GM12878 (cell line): ENCODE results near the gene PPM1E. TPM values are rescaled to one million over a fixed set of nuclear protein-coding genes. Genes with fewer than 3 reads are reported as not detected.

Source experiments
- ATAC-seq: fragments of 200-7000 bp; cut with Tn5 transposase; 3 replicates; pipeline ENCODE4 v1.9.1; 2020; ENCODE audit warnings: mild to moderate bottlenecking, moderate library complexity
- BruUV-seq: library from RNA; stranded (reverse); fragments of 400-500 nt; replicated peaks from 2 replicates; lab custom pipeline; 2021; lab: Mats Ljungman, UMichigan
- CTCF ChIA-PET: fragments of 300-600 bp; sonication (Branson Sonifier 250); formaldehyde crosslinking; extraction: SDS; loops from one replicate; lab custom pipeline; 2021; ENCODE audit warnings: inconsistent platforms; lab: Yijun Ruan, JAX
- POLR2A ChIA-PET: fragments of 350-600 bp; formaldehyde crosslinking; extraction: SDS; loops from one replicate; lab custom pipeline; 2021; ENCODE audit warnings: inconsistent platforms; lab: Charles Lee
- RAD21 ChIA-PET: fragments of 300-600 bp; sonication (Branson Sonifier 250); formaldehyde crosslinking; loops from one replicate; lab custom pipeline; 2023; ENCODE audit warnings: antibody characterized with exemption; ENCODE audit not compliant: unreplicated experiment; lab: Charles Lee
- SMC1A ChIA-PET: fragments of 300-600 bp; sonication (Branson Sonifier 250); formaldehyde crosslinking; loops from one replicate; lab custom pipeline; 2023; ENCODE audit not compliant: unreplicated experiment, uncharacterized antibody; lab: Charles Lee
- DNase-seq: peaks from one replicate; pipeline ENCODE4 v3.0.0-alpha.2; 2011; ENCODE audit warnings: low read depth, low spot score
- FAIRE-seq: peaks from 3 replicates; lab custom pipeline; 2011; peaks lifted over from hg19 to GRCh38; lab: Jason Lieb, UNC
- H2AFZ ChIP-seq: 2 replicates; pipeline ENCODE4 v1.6.0; 2011; ENCODE audit warnings: low read depth, low read length, control low read depth; ENCODE audit not compliant: control insufficient read depth
- H3K27ac ChIP-seq: 2 replicates; pipeline ENCODE4 v1.5.1; 2011; ENCODE audit warnings: control low read depth; ENCODE audit not compliant: control insufficient read depth, insufficient read depth
- H3K27me3 ChIP-seq, 2 experiments: replicated peaks in 1 of 2; 2 replicates each; pipeline versions ENCODE4 v1.6.0 to v1.6.1; 2011; ENCODE audit warnings: low read length in 1 of 2; ENCODE audit not compliant: control insufficient read depth in 2 of 2, insufficient read depth in 2 of 2
- H3K36me3 ChIP-seq, 2 experiments: 2 replicates each; pipeline ENCODE4 v1.5.1; 2011; ENCODE audit warnings: low read length in 1 of 2; ENCODE audit not compliant: control insufficient read depth in 2 of 2, insufficient read depth in 2 of 2
- H3K4me1 ChIP-seq: 2 replicates; pipeline ENCODE4 v1.6.1; 2011; ENCODE audit warnings: mild to moderate bottlenecking, low read length, moderate library complexity, mixed read lengths; ENCODE audit not compliant: control insufficient read depth, insufficient read depth
- H3K4me2 ChIP-seq: 2 replicates; pipeline ENCODE4 v1.6.0; 2011; ENCODE audit warnings: control low read depth; ENCODE audit not compliant: control insufficient read depth, insufficient read depth
- H3K4me3 ChIP-seq: fragments of 200-600 bp; sonication (generic); 2 replicates; pipeline ENCODE4 v1.5.1; 2016
- H3K79me2 ChIP-seq: 2 replicates; pipeline ENCODE4 v1.6.0; 2011; ENCODE audit warnings: low read length; ENCODE audit not compliant: control insufficient read depth, insufficient read depth
- H3K9ac ChIP-seq: 2 replicates; pipeline ENCODE4 v1.8.0; 2011; ENCODE audit warnings: low read length, control low read depth, mixed read lengths; ENCODE audit not compliant: control insufficient read depth, insufficient read depth
- H3K9me3 ChIP-seq: replicated peaks from 3 replicates; pipeline ENCODE4 v1.5.1; 2011; ENCODE audit warnings: mild to moderate bottlenecking, low read length; ENCODE audit not compliant: control insufficient read depth, insufficient read depth
- H4K20me1 ChIP-seq: 2 replicates; pipeline ENCODE4 v1.6.0; 2011; ENCODE audit not compliant: control insufficient read depth, insufficient read depth
- CBX3 ChIP-seq: fragments of 200-600 bp; sonication (generic); IDR thresholded peaks from 2 replicates; pipeline ENCODE4 v1.6.1; 2016; ENCODE audit warnings: low read depth, borderline replicate concordance
- ESRRA ChIP-seq: IDR thresholded peaks from 2 replicates; pipeline ENCODE4 v1.6.1; 2012; ENCODE audit warnings: mild to moderate bottlenecking, low read length, improper control_type of control experiment
- MEF2A ChIP-seq: IDR thresholded peaks from 2 replicates; pipeline ENCODE4 v1.6.1; 2011; ENCODE audit warnings: low read depth, mild to moderate bottlenecking, low read length, moderate library complexity; ENCODE audit not compliant: insufficient read depth
- PAX8 ChIP-seq: fragments of 450-650 bp; IDR thresholded peaks from 2 replicates; pipeline ENCODE4 v1.6.1; 2017; ENCODE audit warnings: mild to moderate bottlenecking, moderate library complexity
- PML ChIP-seq: IDR thresholded peaks from 2 replicates; pipeline ENCODE4 v1.6.1; 2012; ENCODE audit warnings: low read length, inconsistent platforms
- RCOR1 ChIP-seq: conservative IDR thresholded peaks from 2 replicates; pipeline ENCODE4 v1.6.1; 2012; ENCODE audit warnings: low read depth, low read length, improper control_type of control experiment
- SIN3A ChIP-seq: IDR thresholded peaks from 2 replicates; pipeline ENCODE4 v1.6.1; 2012; ENCODE audit warnings: low read depth, low read length, improper control_type of control experiment
- SMAD1 ChIP-seq: fragments of 450-650 bp; IDR thresholded peaks from 2 replicates; pipeline ENCODE4 v1.6.1; 2018; ENCODE audit warnings: mild to moderate bottlenecking, low read depth; ENCODE audit not compliant: partially characterized antibody
- SREBF1 ChIP-seq: IDR thresholded peaks from 2 replicates; pipeline ENCODE4 v1.6.1; 2012; ENCODE audit warnings: mild to moderate bottlenecking, low read length
- ZBED1 ChIP-seq: IDR thresholded peaks from 2 replicates; pipeline ENCODE4 v1.6.1; 2016; ENCODE audit warnings: borderline replicate concordance
- WGBS: methylation state at CpG from one replicate; pipeline ENCODE4 v1.1.6; 2016; ENCODE audit warnings: low lambda C conversion rate; ENCODE audit not compliant: insufficient replicate concordance, insufficient coverage; ENCODE audit errors: missing lambda C conversion rate; 5-methylcytosine and 5-hydroxymethylcytosine counted together
- in situ Hi-C: fragments of 300-500 bp; cut with MboI; formaldehyde crosslinking; loops from 9 replicates; pipeline ENCODE4 v1.14.3; 2018; ENCODE audit warnings: mixed read lengths
- intact Hi-C: fragments of 100-400 bp; cut with micrococcal nuclease; formaldehyde crosslinking; loops from one replicate; pipeline ENCODE4 v1.14.2; 2022; ENCODE audit not compliant: unreplicated experiment
- polyA plus RNA-seq, 11 experiments: library from polyadenylated mRNA; depleted of rRNA in 4 of 11; unstranded in 6 of 11; stranded (reverse) in 5 of 11; fragments of >200 nt; fragmentation: Nextera tagmentation in 4 of 11; fragmentation: Illumina TruSeq in 1 of 11; extraction: Ambion mirVana in 4 of 11; extraction: Trizol in 1 of 11; gene quantifications; 1 replicate in 1 of 11; 2 replicates in 10 of 11; pipeline versions ENCODE4 v1.2.1 to v1.2.3, GENCODE V29; 2011 to 2016; ENCODE audit warnings: inconsistent platforms in 2 of 11, missing spikeins in 2 of 11, low read depth in 1 of 11
- total RNA-seq, 4 experiments: library from RNA; depleted of rRNA in 3 of 4; stranded (reverse); fragments of >200 nt in 3 of 4; fragmentation: Illumina TruSeq in 1 of 4; extraction: Trizol in 1 of 4; gene quantifications; 2 replicates each; pipeline versions ENCODE4 v1.2.1 to v1.2.3, GENCODE V29; 2013 to 2021
- TF ChIP-seq, protein P1 (sequence below), 3 experiments: IDR thresholded peaks in 2 of 3; conservative IDR thresholded peaks in 1 of 3; 2 replicates each; pipeline ENCODE4 v1.5.1; 2011; ENCODE audit warnings: low read depth in 3 of 3, low read length in 3 of 3, mild to moderate bottlenecking in 3 of 3, control low read depth in 2 of 3, moderate library complexity in 2 of 3, inconsistent platforms in 1 of 3, mixed read lengths in 1 of 3; ENCODE audit not compliant: control insufficient read depth in 2 of 3, insufficient read depth in 1 of 3; ENCODE audit errors: extremely low read depth in 1 of 3
- TF ChIP-seq, protein P2 (sequence below): IDR thresholded peaks from 2 replicates; pipeline ENCODE4 v1.6.1; 2012; ENCODE audit warnings: low read depth, low read length, improper control_type of control experiment
- TF ChIP-seq, protein P3 (sequence below): fragments of 450-650 bp; formaldehyde crosslinking; IDR thresholded peaks from 2 replicates; pipeline ENCODE4 v1.4.0; 2022; ENCODE audit warnings: mild to moderate bottlenecking, moderate library complexity

Gene PPM1E
- total and polyA plus RNA-seq, 10 of the 15 experiments (the other 5 are each of a cell fraction or from before 2014, with no cell fraction given) = 0.07 to 0.28 (median 0.16) TPM

DNA sequence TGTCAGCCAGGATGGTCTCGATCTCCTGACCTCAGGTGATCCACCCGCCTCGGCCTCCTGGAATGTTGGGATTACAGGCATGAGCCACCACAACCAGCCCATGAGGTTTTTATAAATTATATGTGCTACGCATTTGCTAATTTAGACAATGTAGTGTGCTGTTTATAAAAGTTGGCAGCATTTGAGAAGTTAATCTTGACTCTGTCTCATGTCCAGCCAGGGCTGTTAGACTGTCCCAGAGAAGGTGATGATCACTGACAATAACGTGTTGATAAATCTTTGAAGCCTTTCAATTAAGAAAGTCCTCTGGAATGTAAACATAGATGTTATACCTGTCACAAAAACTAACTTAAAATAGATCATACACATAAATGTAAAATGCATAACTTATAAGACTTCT is 82.0 kb downstream of the PPM1E start:
- Histone ChIP-seq H3K9ac (no peak overlapping the region), H3K27me3 (0 out of 4 replicates have a peak, but pooled peaks cover 0 to 3% of the 10 kb centered on the region in 2 experiments), H3K9me3 (no peaks in the 10 kb centered on the region), H2AFZ (no peak overlapping the region), H3K79me2 (no peaks in the 10 kb centered on the region), H3K4me3 (no peak overlapping the region), H3K36me3 (no peaks in the 10 kb centered on the region), H3K4me2 (no peak overlapping the region), H4K20me1 (no peaks in the 10 kb centered on the region), H3K27ac (no peak overlapping the region), H3K4me1 (no peaks in the 10 kb centered on the region)
- RAD21 ChIA-PET = no interaction called here
- in situ Hi-C loops = no loop called here
- CTCF ChIA-PET = no interaction called here
- DNase-seq (no peak), FAIRE-seq (no peak), ATAC-seq (no peak)
- BruUV-seq = no TSS peak
- intact Hi-C loops = no loop called here
- POLR2A ChIA-PET = no interaction called here
- WGBS = 56% methylated on average over 5 of the region's 5 CpGs
- no peak for TF ChIP-seq SREBF1
- no peak for TF ChIP-seq PAX8
- no peak for TF ChIP-seq RCOR1
- TF ChIP-seq CBX3 = no peak
- TF ChIP-seq ESRRA = no peak
- no peak for TF ChIP-seq SMAD1
- TF ChIP-seq, protein P1, sequence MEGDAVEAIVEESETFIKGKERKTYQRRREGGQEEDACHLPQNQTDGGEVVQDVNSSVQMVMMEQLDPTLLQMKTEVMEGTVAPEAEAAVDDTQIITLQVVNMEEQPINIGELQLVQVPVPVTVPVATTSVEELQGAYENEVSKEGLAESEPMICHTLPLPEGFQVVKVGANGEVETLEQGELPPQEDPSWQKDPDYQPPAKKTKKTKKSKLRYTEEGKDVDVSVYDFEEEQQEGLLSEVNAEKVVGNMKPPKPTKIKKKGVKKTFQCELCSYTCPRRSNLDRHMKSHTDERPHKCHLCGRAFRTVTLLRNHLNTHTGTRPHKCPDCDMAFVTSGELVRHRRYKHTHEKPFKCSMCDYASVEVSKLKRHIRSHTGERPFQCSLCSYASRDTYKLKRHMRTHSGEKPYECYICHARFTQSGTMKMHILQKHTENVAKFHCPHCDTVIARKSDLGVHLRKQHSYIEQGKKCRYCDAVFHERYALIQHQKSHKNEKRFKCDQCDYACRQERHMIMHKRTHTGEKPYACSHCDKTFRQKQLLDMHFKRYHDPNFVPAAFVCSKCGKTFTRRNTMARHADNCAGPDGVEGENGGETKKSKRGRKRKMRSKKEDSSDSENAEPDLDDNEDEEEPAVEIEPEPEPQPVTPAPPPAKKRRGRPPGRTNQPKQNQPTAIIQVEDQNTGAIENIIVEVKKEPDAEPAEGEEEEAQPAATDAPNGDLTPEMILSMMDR (IDR thresholded peaks at IDR 0.05 in 2 of 3, conservative IDR thresholded peaks at IDR 0.05 in 1 of 3; ENCODE audit: control insufficient read depth in 2 of 3, extremely low read depth in 1 of 3, insufficient read depth in 1 of 3, low read depth in 3 of 3, low read length in 3 of 3) = no peak
- TF ChIP-seq PML = no peak
- TF ChIP-seq MEF2A = no peak
- TF ChIP-seq SIN3A = no peak
- TF ChIP-seq, protein P2, sequence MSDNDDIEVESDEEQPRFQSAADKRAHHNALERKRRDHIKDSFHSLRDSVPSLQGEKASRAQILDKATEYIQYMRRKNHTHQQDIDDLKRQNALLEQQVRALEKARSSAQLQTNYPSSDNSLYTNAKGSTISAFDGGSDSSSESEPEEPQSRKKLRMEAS = no peak
- TF ChIP-seq ZBED1 = no peak
- TF ChIP-seq, protein P3, sequence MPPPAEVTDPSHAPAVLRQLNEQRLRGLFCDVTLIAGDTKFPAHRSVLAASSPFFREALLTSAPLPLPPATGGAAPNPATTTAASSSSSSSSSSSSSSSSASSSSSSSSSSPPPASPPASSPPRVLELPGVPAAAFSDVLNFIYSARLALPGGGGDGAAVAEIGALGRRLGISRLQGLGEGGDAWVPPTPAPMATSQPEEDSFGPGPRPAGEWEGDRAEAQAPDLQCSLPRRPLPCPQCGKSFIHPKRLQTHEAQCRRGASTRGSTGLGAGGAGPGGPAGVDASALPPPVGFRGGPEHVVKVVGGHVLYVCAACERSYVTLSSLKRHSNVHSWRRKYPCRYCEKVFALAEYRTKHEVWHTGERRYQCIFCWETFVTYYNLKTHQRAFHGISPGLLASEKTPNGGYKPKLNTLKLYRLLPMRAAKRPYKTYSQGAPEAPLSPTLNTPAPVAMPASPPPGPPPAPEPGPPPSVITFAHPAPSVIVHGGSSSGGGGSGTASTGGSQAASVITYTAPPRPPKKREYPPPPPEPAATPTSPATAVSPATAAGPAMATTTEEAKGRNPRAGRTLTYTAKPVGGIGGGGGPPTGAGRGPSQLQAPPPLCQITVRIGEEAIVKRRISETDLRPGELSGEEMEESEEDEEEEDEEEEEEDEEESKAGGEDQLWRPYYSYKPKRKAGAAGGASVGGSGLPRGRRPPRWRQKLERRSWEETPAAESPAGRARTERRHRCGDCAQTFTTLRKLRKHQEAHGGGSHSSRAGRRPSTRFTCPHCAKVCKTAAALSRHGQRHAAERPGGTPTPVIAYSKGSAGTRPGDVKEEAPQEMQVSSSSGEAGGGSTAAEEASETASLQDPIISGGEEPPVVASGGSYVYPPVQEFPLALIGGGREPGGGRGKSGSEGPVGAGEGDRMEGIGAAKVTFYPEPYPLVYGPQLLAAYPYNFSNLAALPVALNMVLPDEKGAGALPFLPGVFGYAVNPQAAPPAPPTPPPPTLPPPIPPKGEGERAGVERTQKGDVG (CRISPR knock-in tag) = no peak
- SMC1A ChIA-PET = no interaction called here
